HL-60/S4 treated with retinoic acid at 250 ng/mL for 4 days and 3 days (cell line): ENCODE data around the gene GRSF1.
"Not testable (repeated sequence)": the region's sequence is repeated elsewhere in the genome, so short reads cannot be mapped to it uniquely, and the experiment has no call there.

ENCODE experiments used
- in situ Hi-C: fragments of 300-500 bp; cut with MboI; formaldehyde crosslinking; loops from 2 replicates; pipeline ENCODE4 v1.7.0; 2022; ENCODE audit warnings: low sequenced_read_pairs

Gene GRSF1

GRCh38 chr4:70836081-70836480 is 3.6 kb downstream of the GRSF1 start:
- in situ Hi-C loops, result no loop called here

GRCh38 chr4:70833675-70834074 is 6.0 kb downstream of the GRSF1 start:
- in situ Hi-C loops, result no loop called here

- in situ Hi-C loops, result no loop called here
Observed at GRCh38 chr4:70831293-70831692, 8.4 kb downstream of the GRSF1 start.

GRCh38 chr4:70830054-70830453 is 9.6 kb downstream of the GRSF1 start:
- in situ Hi-C loops, result no loop called here

GRCh38 chr4:70829492-70829891 is 10.2 kb downstream of the GRSF1 start:
- in situ Hi-C loops, result no loop called here

- in situ Hi-C loops, result no loop called here
Observed at GRCh38 chr4:70829015-70829414, 10.7 kb downstream of the GRSF1 start.

- in situ Hi-C loops, result no loop called here
Observed at GRCh38 chr4:70818921-70819320, 20.8 kb downstream of the GRSF1 start.

- in situ Hi-C loops, result no loop called here
Observed at GRCh38 chr4:70818173-70818855, 21.4 kb downstream of the GRSF1 start.

- in situ Hi-C loops, result no loop called here
Observed at GRCh38 chr4:70816894-70817293, 22.8 kb downstream of the GRSF1 start.

- in situ Hi-C loops, result no loop called here
Observed at GRCh38 chr4:70815370-70815769, 24.3 kb downstream of the GRSF1 start.

- in situ Hi-C loops, result no loop called here
Observed at GRCh38 chr4:70808151-70808550, 31.5 kb downstream of the GRSF1 start.

- in situ Hi-C loops, result no loop called here
Observed at GRCh38 chr4:70802928-70803580, 36.6 kb downstream of the GRSF1 start.

GRCh38 chr4:70801265-70801809 is 38.4 kb downstream of the GRSF1 start:
- in situ Hi-C loops, result no loop called here

- in situ Hi-C loops, result no loop called here
Observed at GRCh38 chr4:70793626-70794025, 46.1 kb downstream of the GRSF1 start.

- in situ Hi-C loops, result no loop called here
Observed at GRCh38 chr4:70788733-70789132, 51.0 kb downstream of the GRSF1 start.

- in situ Hi-C loops, result no loop called here
Observed at GRCh38 chr4:70787496-70787895, 52.2 kb downstream of the GRSF1 start.

GRCh38 chr4:70783096-70783495 is 56.6 kb downstream of the GRSF1 start:
- in situ Hi-C loops, result no loop called here

GRCh38 chr4:70778888-70779422 is 60.7 kb downstream of the GRSF1 start:
- in situ Hi-C loops, result no loop called here

- in situ Hi-C loops, result no loop called here
Observed at GRCh38 chr4:70772929-70773555, 66.6 kb downstream of the GRSF1 start.

GRCh38 chr4:70769396-70769795 is 70.3 kb downstream of the GRSF1 start:
- in situ Hi-C loops, result not testable (repeated sequence)

- in situ Hi-C loops, result no loop called here
Observed at GRCh38 chr4:70768301-70768948, 71.3 kb downstream of the GRSF1 start.
